ENCODE measurements around the gene PKP1.

GRCh38 chr1:201251411-201251810 is 31.9 kb upstream of the PKP1 start:
- TF ChIP-seq EZH2 (IDR thresholded peaks at IDR 0.05; ENCODE audit: borderline replicate concordance, low read depth, low read length, severe bottlenecking), result no peak
- no peak for TF ChIP-seq CTCF (IDR thresholded peaks at IDR 0.05; ENCODE audit: borderline replicate concordance, extremely low read depth, low read length, poor library complexity, severe bottlenecking)

Measured in DND-41 (cell line).